Fibroblast of skin of left quadriceps (primary cell): ENCODE data around the gene SSH2.

ENCODE experiments used
- DNase-seq, 2 experiments: peaks; one replicate each; pipeline ENCODE4 v3.0.0-alpha.2; 2013; ENCODE audit warnings: low read depth in 2 of 2

Gene SSH2

DNA sequence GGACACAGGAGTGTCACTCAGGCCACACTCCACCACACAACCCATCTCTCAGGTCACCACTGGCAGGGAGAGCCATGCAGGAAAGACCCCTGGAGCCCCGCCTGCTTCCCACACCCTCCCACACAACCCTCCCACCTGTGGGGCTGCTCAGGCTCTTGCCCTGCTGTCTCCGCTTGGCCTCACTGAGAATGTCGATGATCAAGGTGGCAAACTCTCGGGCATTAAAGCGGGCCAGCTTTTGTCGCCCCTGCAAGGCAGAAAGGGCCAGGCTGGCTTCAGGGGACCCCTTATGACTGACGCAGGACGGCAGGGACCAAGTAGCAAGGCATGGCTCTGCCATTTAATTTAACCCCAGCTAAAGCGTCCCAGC, 353.0 kb downstream of the SSH2 start:
- DNase-seq: no peak

DNA sequence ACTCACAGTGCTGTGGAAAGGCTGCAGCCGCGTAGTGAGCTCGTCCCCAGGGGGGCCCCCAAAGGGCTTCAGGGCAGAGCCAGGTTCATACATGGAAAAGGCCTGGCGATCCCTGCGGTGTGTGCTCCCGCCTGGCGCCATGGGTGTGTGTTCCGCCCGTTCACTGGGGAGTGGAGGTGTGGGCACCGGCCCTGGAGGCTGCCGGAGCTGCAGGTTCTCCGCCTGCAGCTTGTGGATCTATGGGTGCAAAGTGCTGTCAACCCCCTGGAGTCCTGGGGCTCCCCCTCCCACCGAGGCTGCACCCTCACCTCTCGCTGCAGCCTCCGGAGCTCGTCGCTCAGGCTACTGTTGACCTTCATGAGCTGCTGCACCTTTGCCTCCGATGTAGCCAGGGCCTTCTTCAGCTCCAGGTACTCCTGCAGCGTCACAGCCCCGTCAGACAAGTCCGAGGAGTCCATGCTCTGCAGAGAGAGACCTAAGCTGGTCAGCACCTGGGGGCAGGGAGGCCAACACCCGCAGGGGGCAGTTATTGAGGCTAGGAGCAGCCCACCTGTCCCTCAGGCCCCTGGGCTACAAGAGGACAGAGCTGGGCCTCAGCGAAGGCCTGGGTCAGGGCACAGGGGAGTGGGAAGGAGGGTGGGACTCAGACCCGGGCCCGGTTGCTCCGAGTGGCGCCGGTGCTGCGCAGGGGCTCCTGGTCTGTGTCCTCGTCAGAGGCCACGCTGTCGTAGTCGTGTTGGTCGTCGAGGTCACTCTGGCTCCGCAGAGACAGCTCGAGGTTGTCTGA, 353.6 kb downstream of the SSH2 start:
- DNase-seq: no peak
